Measurements from ENCODE around the gene TXNDC17.

Gene TXNDC17

DNA sequence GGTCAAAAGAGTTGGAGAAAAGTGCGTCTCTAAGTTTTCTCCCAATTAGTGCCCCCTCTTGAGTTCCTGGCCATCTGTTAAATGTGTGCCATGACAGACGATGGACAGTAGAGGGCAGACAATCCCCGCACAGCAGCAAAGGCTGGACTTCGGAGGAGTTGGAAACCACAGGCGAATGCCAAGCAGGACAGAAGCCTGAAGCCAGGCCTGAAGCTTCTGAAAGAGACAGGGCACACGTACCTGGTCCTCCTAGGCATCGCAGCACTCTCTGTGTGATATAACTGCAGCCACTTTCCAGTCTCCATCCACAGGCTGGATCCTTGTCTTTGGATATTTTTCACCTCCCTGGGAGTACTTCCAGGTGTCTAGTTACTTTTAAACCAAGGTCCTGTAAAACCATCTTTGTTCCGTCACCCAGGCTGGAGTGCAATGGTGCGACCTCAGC lies 25.2 kb downstream of the TXNDC17 start:
- TF ChIP-seq CTCF (conservative IDR thresholded peaks at IDR 0.05; ENCODE audit: low read length), result peak; percentile 95
- peak; percentile 81 for DNase-seq (ENCODE audit: low read depth)
- no peak overlapping the region for H3K4me3 ChIP-seq (ENCODE audit: low read length)

- TF ChIP-seq CTCF (conservative IDR thresholded peaks at IDR 0.05; ENCODE audit: low read length), result no peak
- no peak for DNase-seq (ENCODE audit: low read depth)
- no peak overlapping the region for H3K4me3 ChIP-seq (ENCODE audit: low read length)
Observed at GRCh38 chr17:6666557-6666956, 25.7 kb downstream of the TXNDC17 start.

DNA sequence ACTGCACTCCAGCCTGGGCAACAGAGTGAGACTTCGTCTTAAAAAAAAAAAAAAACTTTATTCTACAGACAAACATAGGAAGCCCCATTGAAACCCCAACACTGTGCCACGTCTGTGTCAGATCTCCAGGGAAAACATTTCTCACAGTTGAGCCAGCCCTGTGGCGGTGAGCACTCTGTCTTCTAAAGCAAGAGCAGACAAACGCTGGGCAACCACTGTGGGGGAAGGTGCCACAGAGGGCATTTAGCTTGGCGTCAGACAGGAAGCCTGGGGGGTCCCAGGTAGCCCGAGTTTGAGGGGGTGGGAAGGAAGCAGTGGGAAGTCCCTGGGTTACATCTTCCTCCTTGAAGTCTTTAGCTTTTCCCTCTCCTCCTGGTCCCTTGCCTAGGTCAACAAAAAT lies 26.7 kb downstream of the TXNDC17 start:
- no peak for TF ChIP-seq CTCF (conservative IDR thresholded peaks at IDR 0.05; ENCODE audit: low read length)
- no peak overlapping the region for H3K4me3 ChIP-seq (ENCODE audit: low read length)
- no peak for DNase-seq (ENCODE audit: low read depth)

- H3K4me3 ChIP-seq (ENCODE audit: low read length), result no peak overlapping the region
- no peak for TF ChIP-seq CTCF (conservative IDR thresholded peaks at IDR 0.05; ENCODE audit: low read length)
Observed at GRCh38 chr17:6668219-6668618, 27.4 kb downstream of the TXNDC17 start.

DNA sequence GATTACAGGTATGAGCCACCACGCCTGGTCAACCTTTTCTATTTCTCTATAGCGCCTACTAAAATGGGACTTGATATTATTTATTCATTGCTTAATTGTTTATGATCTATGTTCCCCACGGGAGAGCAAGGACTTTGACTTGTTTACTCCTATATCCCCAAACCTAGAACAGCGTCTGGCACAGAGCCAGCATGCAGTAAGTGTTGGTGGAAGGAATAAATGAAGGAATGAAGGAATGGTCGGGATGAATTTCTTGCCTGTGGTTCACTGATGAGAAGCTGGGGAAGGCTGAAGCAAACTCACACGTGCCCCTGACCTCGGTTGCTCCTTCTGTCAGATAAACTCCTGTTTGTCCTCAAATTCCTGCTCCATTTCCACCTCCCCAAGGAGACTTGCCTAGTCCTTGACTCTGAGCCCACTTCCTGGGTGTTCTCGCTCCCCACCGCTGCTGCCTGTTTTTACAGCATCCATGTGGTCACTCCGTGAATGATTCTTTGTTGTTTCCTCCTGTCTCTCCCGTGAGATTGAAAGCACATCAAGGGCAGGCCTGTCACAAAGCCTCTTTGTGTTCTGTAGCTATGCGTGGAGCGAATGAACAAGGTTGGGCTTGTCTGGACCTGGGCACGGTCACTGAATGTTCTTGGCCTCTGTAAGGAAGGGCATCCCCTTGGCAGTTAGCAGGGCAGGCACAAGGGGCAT lies 28.0 kb downstream of the TXNDC17 start:
- no peak for DNase-seq (ENCODE audit: low read depth)
- no peak overlapping the region for H3K4me3 ChIP-seq (ENCODE audit: low read length)
- no peak for TF ChIP-seq CTCF (conservative IDR thresholded peaks at IDR 0.05; ENCODE audit: low read length)

More at GRCh38 chr17:6668219-6668618, 27.4 kb downstream of the TXNDC17 start:
- no peak for DNase-seq (ENCODE audit: low read depth)

GRCh38 chr17:6669479-6670212 lies 28.8 kb downstream of the TXNDC17 start:
- H3K4me3 ChIP-seq (ENCODE audit: low read length), result no peak overlapping the region
- no peak for TF ChIP-seq CTCF (conservative IDR thresholded peaks at IDR 0.05; ENCODE audit: low read length)
- no peak for DNase-seq (ENCODE audit: low read depth)

GRCh38 chr17:6670571-6670970 lies 29.7 kb downstream of the TXNDC17 start:
- no peak for DNase-seq (ENCODE audit: low read depth)
- no peak for TF ChIP-seq CTCF (conservative IDR thresholded peaks at IDR 0.05; ENCODE audit: low read length)
- H3K4me3 ChIP-seq (ENCODE audit: low read length), result no peak overlapping the region

Data from AG10803 (cell line).